Activated T-cell treated with anti-CD3 and anti-CD28 coated beads, Interleukin-2, amount 50 U/mL, for 1 hour (primary cell): Measurements from ENCODE around the gene HYAL2.

Experiments used
- DNase-seq: peaks from one replicate; pipeline ENCODE4 v3.0.0-alpha.2; 2020

Gene HYAL2

GRCh38 chr3:50322386-50323091 lies at the start of gene HYAL2:
HYAL2 (minus strand) TSS chr3:50322745; CDS start chr3:50320489, 2,256 bp downstream.
- no peak for DNase-seq

GRCh38 chr3:50371133-50371685 lies 48.7 kb upstream of the HYAL2 start:
- no peak for DNase-seq

GRCh38 chr3:50370594-50370993 lies 48.0 kb upstream of the HYAL2 start:
- no peak for DNase-seq

- DNase-seq = no peak
Measured at GRCh38 chr3:50369012-50369670, 46.6 kb upstream of the HYAL2 start.

GRCh38 chr3:50365842-50366220 lies 43.3 kb upstream of the HYAL2 start:
- DNase-seq = no peak

- peak; percentile 94 for DNase-seq
Measured at GRCh38 chr3:50365080-50365841, 42.7 kb upstream of the HYAL2 start.

- no peak for DNase-seq
Measured at GRCh38 chr3:50364573-50365079, 42.1 kb upstream of the HYAL2 start.

- no peak for DNase-seq
Measured at GRCh38 chr3:50359760-50360110, 37.2 kb upstream of the HYAL2 start.

GRCh38 chr3:50358911-50359759 lies 36.6 kb upstream of the HYAL2 start, which contains the start of gene TMEM115:
TMEM115 (minus strand) TSS chr3:50359521; CDS start chr3:50359063, 458 bp downstream.
- peak; percentile 87 for DNase-seq

- no peak for DNase-seq
Measured at GRCh38 chr3:50358355-50358910, 35.9 kb upstream of the HYAL2 start.

- no peak for DNase-seq
Measured at GRCh38 chr3:50357481-50357880, 34.9 kb upstream of the HYAL2 start.

GRCh38 chr3:50356553-50356952 lies 34.0 kb upstream of the HYAL2 start:
- no peak for DNase-seq

GRCh38 chr3:50355829-50356552 lies 33.4 kb upstream of the HYAL2 start:
- DNase-seq = no peak

- no peak for DNase-seq
Measured at GRCh38 chr3:50354850-50355249, 32.3 kb upstream of the HYAL2 start.

GRCh38 chr3:50354186-50354764 lies 31.7 kb upstream of the HYAL2 start:
- DNase-seq = no peak

- no peak for DNase-seq
Measured at GRCh38 chr3:50353245-50354004, 30.9 kb upstream of the HYAL2 start.

- no peak for DNase-seq
Measured at GRCh38 chr3:50352781-50353180, 30.2 kb upstream of the HYAL2 start.

GRCh38 chr3:50351323-50351697 lies 28.8 kb upstream of the HYAL2 start:
- DNase-seq = no peak

GRCh38 chr3:50350527-50351322 lies 28.2 kb upstream of the HYAL2 start, which contains the start of the genes CYB561D2 and NPRL2:
CYB561D2 (plus strand) TSS chr3:50350862; CDS start chr3:50351434, 572 bp downstream.
NPRL2 (minus strand) TSS chr3:50350775; CDS start chr3:50350652, 123 bp downstream.
- DNase-seq = peak; percentile 100
